Hematopoietic multipotent progenitor cell treated with erythropoietin and hydrocortisone succinate and interleukin-3 and kit ligand, for 8 days (in vitro differentiated cells): ENCODE measurements around the gene CALHM2.
A peak's percentile ranks its signal among the peaks of the same experiment; 100 is the strongest.

Source experiments
- DNase-seq: peaks from one replicate; pipeline ENCODE4 v3.0.0-alpha.2; 2015

The CALHM2 gene

GRCh38 chr10:103475437-103475836 is 23.3 kb upstream of the CALHM2 start:
- DNase-seq = no peak

- no peak for DNase-seq
Observed at GRCh38 chr10:103474077-103474476, 21.9 kb upstream of the CALHM2 start.

- DNase-seq = no peak
Observed at GRCh38 chr10:103473261-103473671, 21.1 kb upstream of the CALHM2 start.

- no peak for DNase-seq
Observed at GRCh38 chr10:103472005-103472404, 19.8 kb upstream of the CALHM2 start.

GRCh38 chr10:103470761-103471653 is 18.8 kb upstream of the CALHM2 start:
- DNase-seq = peak; percentile 49

GRCh38 chr10:103469201-103469600 is 17.0 kb upstream of the CALHM2 start:
- no peak for DNase-seq

- DNase-seq = no peak
Observed at GRCh38 chr10:103467406-103467805, 15.2 kb upstream of the CALHM2 start.

GRCh38 chr10:103466734-103467133 is 14.6 kb upstream of the CALHM2 start:
- DNase-seq = no peak

- DNase-seq = no peak
Observed at GRCh38 chr10:103465411-103466179, 13.4 kb upstream of the CALHM2 start.

GRCh38 chr10:103463499-103463898 is 11.3 kb upstream of the CALHM2 start:
- DNase-seq = no peak

- no peak for DNase-seq
Observed at GRCh38 chr10:103459615-103460014, 7.4 kb upstream of the CALHM2 start.

GRCh38 chr10:103458720-103459119 is 6.5 kb upstream of the CALHM2 start, which contains the start of gene CALHM1:
Gene CALHM1 (minus strand): TSS chr10:103458900. CDS start chr10:103458751, 149 bp downstream.
- DNase-seq = no peak

- DNase-seq = no peak
Observed at GRCh38 chr10:103457896-103458583, 5.9 kb upstream of the CALHM2 start.

GRCh38 chr10:103457176-103457712 is 5.1 kb upstream of the CALHM2 start:
- no peak for DNase-seq

- no peak for DNase-seq
Observed at GRCh38 chr10:103456074-103456660, 4.0 kb upstream of the CALHM2 start.

- DNase-seq = no peak
Observed at GRCh38 chr10:103455235-103455634, 3.1 kb upstream of the CALHM2 start.

- DNase-seq = no peak
Observed at GRCh38 chr10:103454026-103454425, 1.9 kb upstream of the CALHM2 start.

- DNase-seq = no peak
Observed at GRCh38 chr10:103452506-103453230, 498 bp upstream of the CALHM2 start.

GRCh38 chr10:103451091-103451813 is 918 bp downstream of the CALHM2 start:
- DNase-seq = peak; percentile 60

GRCh38 chr10:103450201-103450695 is 1.9 kb downstream of the CALHM2 start:
- no peak for DNase-seq
